ENCODE data around the gene GPC1. TPM values are rescaled to one million over a fixed set of nuclear protein-coding genes. Genes with fewer than 3 reads are reported as not detected.

The GPC1 gene
- total RNA-seq, 4 donors from 2014 or later: 4.4 to 18.2 (median 7.1) TPM

GRCh38 chr2:240396623-240397541 lies 38.6 kb upstream of the GPC1 start:
- no peaks in the 10 kb centered on the region for H3K9me3 ChIP-seq
- no peak overlapping the region for H3K4me3 ChIP-seq
- H3K27me3 ChIP-seq: no peaks in the 10 kb centered on the region
- DNase-seq: peak in 1 of 3 donors; percentile 21
- H3K4me1 ChIP-seq: no peaks in the 10 kb centered on the region
- TF ChIP-seq CTCF (IDR thresholded peaks at IDR 0.05) (no peak), POLR2A (IDR thresholded peaks at IDR 0.05) (no peak)
- H3K36me3 ChIP-seq: no peaks in the 10 kb centered on the region
- no peak overlapping the region for H3K27ac ChIP-seq

GRCh38 chr2:240397542-240397916 lies 37.9 kb upstream of the GPC1 start:
- no peaks in the 10 kb centered on the region for H3K27me3 ChIP-seq
- H3K36me3 ChIP-seq: no peaks in the 10 kb centered on the region
- H3K4me1 ChIP-seq: no peaks in the 10 kb centered on the region
- H3K9me3 ChIP-seq: no peaks in the 10 kb centered on the region
- TF ChIP-seq POLR2A (IDR thresholded peaks at IDR 0.05): no peak
- TF ChIP-seq CTCF (IDR thresholded peaks at IDR 0.05): no peak
- H3K27ac ChIP-seq: no peak overlapping the region
- H3K4me3 ChIP-seq: no peak overlapping the region
- no peak for DNase-seq

GRCh38 chr2:240397924-240398645 lies 37.4 kb upstream of the GPC1 start:
- Histone ChIP-seq H3K4me1 (no peaks in the 10 kb centered on the region), H3K27me3 (no peaks in the 10 kb centered on the region), H3K27ac (no peak overlapping the region), H3K9me3 (no peaks in the 10 kb centered on the region), H3K36me3 (no peaks in the 10 kb centered on the region), H3K4me3 (no peak overlapping the region)
- TF ChIP-seq CTCF (IDR thresholded peaks at IDR 0.05): no peak
- no peak for TF ChIP-seq POLR2A (IDR thresholded peaks at IDR 0.05)
- DNase-seq: peak in 2 of 3 donors; percentile 37 to 40

GRCh38 chr2:240398661-240399267 lies 36.7 kb upstream of the GPC1 start:
- DNase-seq: peak in 1 of 3 donors; percentile 34
- peak overlapping the region in 1 of 4 donors; percentile 17 for H3K27ac ChIP-seq
- H3K4me1 ChIP-seq: no peaks in the 10 kb centered on the region
- H3K4me3 ChIP-seq: no peak overlapping the region
- no peaks in the 10 kb centered on the region for H3K27me3 ChIP-seq
- H3K36me3 ChIP-seq: no peaks in the 10 kb centered on the region
- TF ChIP-seq CTCF (IDR thresholded peaks at IDR 0.05): no peak
- TF ChIP-seq POLR2A (IDR thresholded peaks at IDR 0.05): no peak
- H3K9me3 ChIP-seq: no peaks in the 10 kb centered on the region

- DNase-seq: peak in 1 of 3 donors; percentile 26
- TF ChIP-seq POLR2A (IDR thresholded peaks at IDR 0.05) (no peak), CTCF (IDR thresholded peaks at IDR 0.05) (no peak)
- H3K27me3 ChIP-seq: no peaks in the 10 kb centered on the region
- H3K9me3 ChIP-seq: no peaks in the 10 kb centered on the region
- no peaks in the 10 kb centered on the region for H3K4me1 ChIP-seq
- no peak overlapping the region for H3K27ac ChIP-seq
- no peak overlapping the region for H3K4me3 ChIP-seq
- H3K36me3 ChIP-seq: no peaks in the 10 kb centered on the region
Measured at GRCh38 chr2:240399419-240400324, 35.8 kb upstream of the GPC1 start.

All from Peyer's patch (tissue), 4 donors.